ENCODE data around the gene SLC35D3. TPM values are rescaled to one million over a fixed set of nuclear protein-coding genes. Genes with fewer than 3 reads are reported as not detected.
"Not testable (repeated sequence)": the region's sequence is repeated elsewhere in the genome, so short reads cannot be mapped to it uniquely, and the experiment has no call there.

The SLC35D3 gene
- total and polyA plus RNA-seq, 2 donors (not counting 3 experiments of a cell fraction or from before 2014, with no cell fraction given), result not detected

DNA sequence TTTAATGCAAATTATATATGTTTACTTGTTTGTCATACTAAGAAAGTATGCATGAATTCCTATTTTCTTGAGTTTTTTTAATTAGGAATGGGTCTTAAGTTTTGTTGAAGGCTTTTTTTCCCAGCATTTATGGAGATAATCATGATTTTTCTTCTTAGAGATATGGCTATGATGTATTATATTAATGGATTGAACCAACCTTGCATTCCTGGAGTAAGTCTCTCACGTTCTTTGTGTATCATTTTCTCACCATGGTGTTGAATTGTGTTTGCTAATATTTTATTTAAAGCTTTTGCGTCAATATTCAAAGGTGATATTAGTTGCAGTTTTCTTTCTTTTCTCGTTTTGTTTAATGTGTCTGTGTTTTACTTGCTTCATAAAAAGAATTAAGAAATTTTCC lies 48.4 kb upstream of the SLC35D3 start:
- Histone ChIP-seq H2AFZ (ENCODE audit: low read depth, low read length) (no peak overlapping the region), H3K36me3 (ENCODE audit: control insufficient read depth in 2 of 2, extremely low read depth in 1 of 2, insufficient read depth in 2 of 2, low read length in 2 of 2) (no peaks in the 10 kb centered on the region), H3K9me1 (replicated peaks; ENCODE audit: control insufficient read depth, extremely low read depth, insufficient read depth, low read length) (no peaks in the 10 kb centered on the region), H3K4me1 (ENCODE audit: control insufficient read depth, extremely low read depth, insufficient read depth, low read length) (no peaks in the 10 kb centered on the region), H3K9me3 (replicated peaks; ENCODE audit: control insufficient read depth, insufficient read depth, low read length) (no peaks in the 10 kb centered on the region), H3K79me2 (ENCODE audit: control insufficient read depth, insufficient read depth, low read length) (no peaks in the 10 kb centered on the region), H3K4me3 (replicated peaks in 1 of 3; ENCODE audit: insufficient read depth in 1 of 3, low read depth in 1 of 3, low read length in 3 of 3) (no peak overlapping the region), H4K20me1 (replicated peaks; ENCODE audit: control insufficient read depth, extremely low read depth, insufficient read depth, low read length) (no peaks in the 10 kb centered on the region), H3K4me2 (ENCODE audit: insufficient read depth, low read length) (no peak overlapping the region), H3K27ac (ENCODE audit: insufficient read depth, low read depth, low read length) (no peak overlapping the region), H3K27me3 (ENCODE audit: control insufficient read depth in 2 of 2, insufficient read depth in 2 of 2, low read length in 2 of 2) (no peaks in the 10 kb centered on the region), H3K9ac (replicated peaks; ENCODE audit: extremely low read depth, insufficient read depth, low read length) (no peak overlapping the region)
- BruUV-seq (replicated peaks), result no TSS peak
- dilution Hi-C loops (cut with MboI; ENCODE audit: extremely low pct_ligation_motif_present, low sequenced_read_pairs), result no loop called here
- intact Hi-C loops (cut with micrococcal nuclease), result no loop called here
- peak; percentile 26 for DNase-seq (ENCODE audit: low read depth, low spot score)
- TF ChIP-seq JUN (IDR thresholded peaks at IDR 0.05; ENCODE audit: borderline replicate concordance, insufficient read depth, insufficient read length, low read depth) (no peak), FOS (IDR thresholded peaks at IDR 0.05; ENCODE audit: borderline replicate concordance, insufficient read depth, low read length) (no peak), GATA2 (IDR thresholded peaks at IDR 0.05; ENCODE audit: insufficient read depth, insufficient read length, low read depth, low read length) (no peak), POLR2A (IDR thresholded peaks at IDR 0.05; ENCODE audit: low read depth, low read length) (no peak), EZH2 (IDR thresholded peaks at IDR 0.05; ENCODE audit: borderline replicate concordance, low read depth, low read length, severe bottlenecking) (no peak), MYC (IDR thresholded peaks at IDR 0.05; ENCODE audit: low read depth, low read length) (no peak), POLR2AphosphoS5 (IDR thresholded peaks at IDR 0.05; ENCODE audit: insufficient read depth, low read depth, low read length) (no peak)
- TF ChIP-seq, protein P1, sequence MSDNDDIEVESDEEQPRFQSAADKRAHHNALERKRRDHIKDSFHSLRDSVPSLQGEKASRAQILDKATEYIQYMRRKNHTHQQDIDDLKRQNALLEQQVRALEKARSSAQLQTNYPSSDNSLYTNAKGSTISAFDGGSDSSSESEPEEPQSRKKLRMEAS (IDR thresholded peaks at IDR 0.05; ENCODE audit: insufficient read depth, insufficient read length), result no peak
- TF ChIP-seq, protein P2, sequence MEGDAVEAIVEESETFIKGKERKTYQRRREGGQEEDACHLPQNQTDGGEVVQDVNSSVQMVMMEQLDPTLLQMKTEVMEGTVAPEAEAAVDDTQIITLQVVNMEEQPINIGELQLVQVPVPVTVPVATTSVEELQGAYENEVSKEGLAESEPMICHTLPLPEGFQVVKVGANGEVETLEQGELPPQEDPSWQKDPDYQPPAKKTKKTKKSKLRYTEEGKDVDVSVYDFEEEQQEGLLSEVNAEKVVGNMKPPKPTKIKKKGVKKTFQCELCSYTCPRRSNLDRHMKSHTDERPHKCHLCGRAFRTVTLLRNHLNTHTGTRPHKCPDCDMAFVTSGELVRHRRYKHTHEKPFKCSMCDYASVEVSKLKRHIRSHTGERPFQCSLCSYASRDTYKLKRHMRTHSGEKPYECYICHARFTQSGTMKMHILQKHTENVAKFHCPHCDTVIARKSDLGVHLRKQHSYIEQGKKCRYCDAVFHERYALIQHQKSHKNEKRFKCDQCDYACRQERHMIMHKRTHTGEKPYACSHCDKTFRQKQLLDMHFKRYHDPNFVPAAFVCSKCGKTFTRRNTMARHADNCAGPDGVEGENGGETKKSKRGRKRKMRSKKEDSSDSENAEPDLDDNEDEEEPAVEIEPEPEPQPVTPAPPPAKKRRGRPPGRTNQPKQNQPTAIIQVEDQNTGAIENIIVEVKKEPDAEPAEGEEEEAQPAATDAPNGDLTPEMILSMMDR (IDR thresholded peaks at IDR 0.05; ENCODE audit: extremely low read depth in 1 of 2, insufficient read depth in 1 of 2, low read depth in 1 of 2, low read length in 2 of 2), result no peak
- POLR2A ChIA-PET, result no interaction called here
- CTCF ChIA-PET, result no interaction called here
- FAIRE-seq, result no peak

DNA sequence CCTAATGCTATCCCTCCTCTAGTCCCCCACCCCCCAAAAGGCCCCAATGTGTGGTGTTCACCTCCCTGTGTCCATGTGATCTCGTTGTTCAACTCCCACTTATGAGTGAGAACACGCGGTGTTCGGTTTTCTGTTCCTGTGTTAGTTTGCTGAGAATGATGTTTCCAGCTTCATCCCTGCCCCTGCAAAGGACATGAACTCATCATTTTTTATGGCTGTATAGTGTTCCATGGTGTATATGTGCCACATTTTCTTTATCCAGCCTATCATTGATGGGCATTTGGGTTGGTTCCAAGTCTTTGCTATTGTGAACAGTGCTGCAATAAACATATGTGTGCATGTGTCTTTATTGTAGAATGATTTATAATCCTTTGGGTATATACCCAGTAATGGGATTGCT lies 45.6 kb upstream of the SLC35D3 start:
- BruUV-seq (replicated peaks); H3K36me3 ChIP-seq (ENCODE audit: control insufficient read depth in 2 of 2, extremely low read depth in 1 of 2, insufficient read depth in 2 of 2, low read length in 2 of 2); H3K4me2 ChIP-seq (ENCODE audit: insufficient read depth, low read length); H3K79me2 ChIP-seq (ENCODE audit: control insufficient read depth, insufficient read depth, low read length); POLR2A ChIA-PET; H3K27me3 ChIP-seq (ENCODE audit: control insufficient read depth in 2 of 2, insufficient read depth in 2 of 2, low read length in 2 of 2); dilution Hi-C loops (cut with MboI; ENCODE audit: extremely low pct_ligation_motif_present, low sequenced_read_pairs); H3K9me1 ChIP-seq (replicated peaks; ENCODE audit: control insufficient read depth, extremely low read depth, insufficient read depth, low read length); intact Hi-C loops (cut with micrococcal nuclease); H4K20me1 ChIP-seq (replicated peaks; ENCODE audit: control insufficient read depth, extremely low read depth, insufficient read depth, low read length); CTCF ChIA-PET; H3K9me3 ChIP-seq (replicated peaks; ENCODE audit: control insufficient read depth, insufficient read depth, low read length); H3K27ac ChIP-seq (ENCODE audit: insufficient read depth, low read depth, low read length); FAIRE-seq; H3K9ac ChIP-seq (replicated peaks; ENCODE audit: extremely low read depth, insufficient read depth, low read length); H3K4me1 ChIP-seq (ENCODE audit: control insufficient read depth, extremely low read depth, insufficient read depth, low read length); DNase-seq (ENCODE audit: low read depth, low spot score); H3K4me3 ChIP-seq (replicated peaks in 1 of 3; ENCODE audit: insufficient read depth in 1 of 3, low read depth in 1 of 3, low read length in 3 of 3); H2AFZ ChIP-seq (ENCODE audit: low read depth, low read length): not testable (repeated sequence)

Measured in endothelial cell of umbilical vein (primary cell).